NCI-H82 treated with DMSO at 0.1 percent for 48 hours (cell line): Measurements from ENCODE around the gene MTARC2.
"Not testable (repeated sequence)": the region's sequence is repeated elsewhere in the genome, so short reads cannot be mapped to it uniquely, and the experiment has no call there.

Experiments used
- DNase-seq: peaks from one replicate; lab custom pipeline; 2025; ENCODE audit not compliant: unreplicated experiment; lab: John Stamatoyannopoulos, UW

The MTARC2 gene

DNA sequence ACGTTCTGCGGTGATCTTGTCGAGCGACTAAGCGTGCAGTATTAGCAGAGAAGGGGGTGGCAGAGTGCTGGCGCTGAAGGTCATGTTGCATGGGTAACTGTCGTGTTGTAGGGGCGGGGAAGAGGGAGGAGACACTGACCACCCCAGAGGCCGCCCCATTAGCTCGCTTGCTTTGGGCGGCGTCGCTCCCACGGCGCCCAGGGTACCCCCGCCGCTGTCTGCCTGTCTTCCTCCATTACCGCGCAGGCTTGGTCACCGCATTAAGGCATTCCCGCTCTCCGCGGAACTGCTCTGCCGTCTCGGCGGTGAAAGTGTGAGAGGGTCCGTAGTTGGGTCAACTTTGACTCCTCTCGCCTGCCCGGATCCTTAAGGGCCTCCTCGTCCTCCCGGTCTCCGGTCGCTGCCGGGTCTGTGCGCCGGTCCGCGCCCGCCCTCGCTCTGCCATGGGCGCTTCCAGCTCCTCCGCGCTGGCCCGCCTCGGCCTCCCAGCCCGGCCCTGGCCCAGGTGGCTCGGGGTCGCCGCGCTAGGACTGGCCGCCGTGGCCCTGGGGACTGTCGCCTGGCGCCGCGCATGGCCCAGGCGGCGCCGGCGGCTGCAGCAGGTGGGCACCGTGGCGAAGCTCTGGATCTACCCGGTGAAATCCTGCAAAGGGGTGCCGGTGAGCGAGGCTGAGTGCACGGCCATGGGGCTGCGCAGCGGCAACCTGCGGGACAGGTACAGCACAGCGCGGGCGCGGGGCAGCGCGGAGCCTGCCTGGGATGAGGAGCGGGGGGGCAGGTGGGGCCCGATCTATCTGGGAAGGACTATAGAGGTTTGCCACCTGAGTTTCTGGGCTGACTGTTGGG lies at the start of gene MTARC2:
TSS of gene MTARC2 (plus strand) at position 234 of the 846 bp plus-strand sequence. CDS start at position 444, 210 bp downstream.
- DNase-seq: peak; percentile 14

DNA sequence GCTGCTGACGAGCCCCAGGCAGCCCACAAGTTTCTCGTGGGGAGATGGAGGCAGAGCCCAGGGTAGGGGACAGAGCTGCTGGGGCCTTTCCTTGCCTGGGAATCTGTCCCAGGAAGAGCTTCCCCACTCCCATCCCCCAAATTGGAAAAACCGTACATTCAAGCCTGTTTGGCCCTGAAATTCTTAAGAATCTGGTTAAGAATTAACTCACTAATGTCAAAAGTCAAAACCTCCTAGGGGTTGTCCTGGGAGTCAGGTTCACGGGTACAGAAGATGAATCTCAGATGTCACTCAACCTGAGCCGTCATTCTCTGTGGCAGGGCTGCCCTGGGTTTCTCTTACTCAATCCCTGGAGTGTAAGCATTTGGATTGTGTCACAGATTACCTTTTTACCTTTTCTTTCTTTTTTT lies 49.5 kb upstream of the MTARC2 start:
- DNase-seq: no peak

DNA sequence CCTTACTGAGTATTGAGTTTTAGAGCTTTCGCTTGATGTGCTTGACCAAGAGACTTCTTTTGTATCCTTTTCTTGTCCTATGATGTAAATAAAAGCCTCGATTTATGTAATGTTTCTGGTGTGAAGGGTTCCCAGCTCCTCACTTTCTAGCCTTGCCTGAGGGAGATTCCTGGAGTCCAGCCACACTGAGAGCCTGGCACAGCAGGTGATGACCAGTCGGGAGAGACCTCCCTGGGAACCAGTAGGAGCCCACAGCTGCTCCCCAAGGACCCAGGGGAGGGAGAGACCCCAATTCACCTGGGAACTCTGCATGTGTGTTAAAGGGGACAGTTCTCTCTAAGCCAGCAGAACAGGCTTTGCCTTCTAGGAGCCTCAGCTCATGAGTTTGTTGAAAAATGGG lies 49.1 kb upstream of the MTARC2 start:
- no peak for DNase-seq

DNA sequence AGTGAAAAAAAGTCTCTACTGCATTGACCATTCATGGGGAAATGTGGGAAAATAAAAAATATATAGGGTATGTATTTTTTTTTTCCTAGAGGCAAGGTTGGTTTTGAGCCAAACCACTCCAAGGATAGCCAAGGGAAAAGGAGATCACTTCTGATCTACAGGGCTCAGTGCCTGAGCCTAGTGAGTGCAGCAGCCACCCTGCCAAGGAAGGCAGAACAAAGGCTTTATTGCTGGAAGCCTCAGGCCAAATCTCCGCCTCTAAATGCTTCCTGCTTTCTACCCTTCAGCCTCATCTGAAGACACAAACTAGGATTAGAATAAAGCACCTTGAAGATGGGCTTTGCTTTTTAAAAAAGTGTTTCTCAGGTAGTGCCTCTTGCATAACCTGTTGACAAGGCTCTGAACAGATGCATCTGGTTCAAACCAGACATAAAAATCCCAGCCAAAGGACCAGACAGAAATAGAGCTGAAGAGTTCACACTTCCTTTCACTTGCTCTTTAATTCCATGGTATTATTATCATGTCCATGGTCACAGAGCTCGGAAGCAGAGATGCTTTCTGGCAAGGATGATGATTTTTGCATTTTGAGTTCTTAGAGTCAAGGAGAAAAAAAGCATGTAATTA lies 47.5 kb upstream of the MTARC2 start:
- DNase-seq: no peak

DNA sequence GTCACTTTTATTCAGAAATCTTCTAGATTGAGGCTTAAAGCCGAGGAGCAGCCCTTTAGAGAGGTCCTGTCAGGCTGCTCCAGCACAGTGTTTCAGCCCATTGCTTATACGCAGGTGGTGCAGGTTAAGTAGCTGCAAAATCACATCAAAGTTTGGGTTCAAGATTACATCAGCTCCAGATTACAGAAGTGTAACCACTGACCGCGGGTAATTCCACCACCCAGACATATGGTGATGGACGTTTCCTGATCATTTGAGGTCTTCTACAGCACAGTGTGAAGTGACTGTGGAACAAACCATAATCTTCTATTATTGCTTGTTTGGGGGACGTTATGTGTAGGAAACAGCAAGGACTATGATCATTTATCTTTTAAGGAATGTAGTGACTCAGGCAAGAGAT lies 46.1 kb upstream of the MTARC2 start:
- DNase-seq: no peak

DNA sequence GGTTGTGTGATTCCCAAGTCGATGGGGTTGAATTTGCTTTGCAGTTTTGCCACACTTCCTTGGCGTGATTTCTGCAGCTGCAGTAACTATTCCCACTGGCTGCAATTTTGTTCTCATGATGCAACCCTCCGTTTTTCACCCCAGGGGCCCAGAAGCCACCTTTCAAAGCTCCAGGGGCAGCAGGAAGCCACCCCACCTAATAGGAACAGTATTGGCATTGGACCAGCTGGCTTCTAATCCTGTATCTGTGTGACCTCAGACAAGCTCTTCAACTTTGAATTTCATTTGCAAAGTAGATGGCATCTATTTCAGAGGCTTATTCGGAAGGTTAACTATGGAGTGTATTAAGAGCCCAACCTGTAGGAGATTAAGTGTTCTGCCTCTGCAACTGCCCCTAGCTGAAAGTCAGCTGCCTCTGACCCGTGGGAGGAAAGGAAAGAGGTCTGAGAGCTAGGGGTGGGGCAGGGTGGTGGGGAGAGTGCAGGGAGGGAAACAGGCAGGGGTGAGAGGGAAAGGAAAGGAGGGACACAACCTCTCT lies 45.3 kb upstream of the MTARC2 start:
- peak; percentile 16 for DNase-seq

DNA sequence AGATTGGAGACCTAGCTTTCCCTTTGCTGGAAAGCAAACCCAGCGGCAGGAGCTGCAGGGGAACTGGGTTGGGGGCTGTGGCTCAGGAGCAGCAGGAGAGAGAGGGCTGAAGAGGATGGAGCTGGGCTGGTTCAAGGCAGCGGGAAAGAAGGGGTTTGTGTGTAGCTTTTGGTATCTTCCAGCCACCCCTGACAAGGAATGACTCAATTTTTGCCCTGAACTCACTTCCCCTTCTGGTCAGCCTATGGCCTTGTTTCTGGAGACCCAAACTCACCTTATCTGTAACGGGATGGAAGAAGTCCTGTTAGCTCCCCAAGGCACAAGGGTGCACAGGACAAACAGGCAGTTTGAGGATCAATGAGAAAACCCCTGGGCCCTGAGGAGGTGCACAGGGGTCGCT lies 44.8 kb upstream of the MTARC2 start:
- DNase-seq: no peak

DNA sequence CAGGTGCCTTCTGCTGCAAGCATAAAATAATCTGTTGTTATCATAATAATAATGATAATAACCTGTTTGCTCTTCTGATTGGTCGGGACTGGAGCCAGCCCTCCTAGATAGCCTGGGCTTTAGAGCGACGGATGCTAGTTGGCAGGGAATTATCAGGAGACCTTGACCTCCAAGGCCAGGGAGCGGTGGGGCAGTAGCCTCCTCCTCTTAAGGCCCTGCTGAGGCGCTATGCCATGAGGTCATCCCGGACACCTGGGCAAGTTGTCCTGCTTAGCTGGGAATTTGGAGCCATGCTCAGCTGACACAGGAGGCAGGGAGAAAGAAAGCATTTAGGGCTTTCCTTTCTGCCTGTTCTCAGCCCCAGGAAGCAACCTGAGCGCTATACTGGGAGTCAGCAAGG lies 42.3 kb upstream of the MTARC2 start:
- DNase-seq: no peak

DNA sequence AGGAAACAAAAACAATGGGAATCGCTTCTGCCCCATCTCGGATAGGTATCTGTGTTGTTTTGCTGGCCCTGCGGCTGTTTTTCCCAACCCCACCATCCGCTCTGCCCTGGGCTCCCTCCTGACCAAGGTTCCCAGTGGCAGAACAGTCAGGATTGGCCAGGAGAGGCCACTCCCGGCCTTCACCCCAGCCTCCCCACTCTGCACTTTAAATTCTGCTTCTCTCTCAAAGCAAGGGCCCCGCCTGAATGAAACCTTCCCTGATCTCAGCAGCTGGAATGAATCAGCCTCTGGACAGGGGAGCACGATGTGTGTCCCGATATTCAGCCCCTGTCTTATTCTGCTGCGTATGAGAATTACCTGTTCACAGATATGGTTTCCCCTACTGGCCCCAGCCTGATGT lies 41.6 kb upstream of the MTARC2 start:
- DNase-seq: no peak

DNA sequence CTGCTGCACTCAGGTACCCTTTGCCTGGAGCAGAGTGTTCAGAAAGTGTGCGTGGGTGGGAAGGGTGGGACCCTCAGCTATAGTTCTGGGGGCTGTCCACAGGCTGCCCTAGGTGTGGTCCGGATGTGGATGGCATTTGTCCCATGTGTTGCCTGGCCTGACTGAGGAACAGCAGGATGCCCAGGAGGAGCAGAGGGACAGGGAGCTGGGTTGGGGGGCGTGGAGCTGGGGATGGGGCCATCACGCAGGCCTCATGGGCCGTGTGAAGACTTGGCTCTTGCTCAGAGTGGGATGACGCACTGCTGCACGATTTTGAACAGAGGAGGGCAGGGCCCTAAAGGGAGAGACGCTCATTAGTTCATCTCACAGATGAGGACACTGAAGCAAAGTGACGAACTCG lies 41.0 kb upstream of the MTARC2 start:
- no peak for DNase-seq

DNA sequence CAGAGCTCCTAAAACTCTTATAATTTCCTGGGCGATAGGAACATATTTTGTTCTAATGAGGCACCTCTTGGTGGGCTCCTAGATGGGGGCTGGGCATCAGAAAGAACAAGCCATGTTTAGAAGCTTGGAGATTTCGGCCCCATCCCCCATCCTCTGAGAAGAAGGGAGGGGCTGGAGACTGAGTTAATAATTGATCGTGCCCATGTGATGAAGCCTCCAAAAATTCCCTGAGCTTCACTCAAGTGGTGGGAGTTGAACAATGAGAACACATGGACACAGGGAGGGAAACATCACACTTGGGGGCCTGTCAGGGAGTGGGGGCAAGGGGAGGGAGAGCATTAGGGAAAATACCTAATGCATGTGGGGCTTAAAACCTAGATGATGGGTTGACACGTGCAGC lies 39.9 kb upstream of the MTARC2 start:
- DNase-seq: no peak

DNA sequence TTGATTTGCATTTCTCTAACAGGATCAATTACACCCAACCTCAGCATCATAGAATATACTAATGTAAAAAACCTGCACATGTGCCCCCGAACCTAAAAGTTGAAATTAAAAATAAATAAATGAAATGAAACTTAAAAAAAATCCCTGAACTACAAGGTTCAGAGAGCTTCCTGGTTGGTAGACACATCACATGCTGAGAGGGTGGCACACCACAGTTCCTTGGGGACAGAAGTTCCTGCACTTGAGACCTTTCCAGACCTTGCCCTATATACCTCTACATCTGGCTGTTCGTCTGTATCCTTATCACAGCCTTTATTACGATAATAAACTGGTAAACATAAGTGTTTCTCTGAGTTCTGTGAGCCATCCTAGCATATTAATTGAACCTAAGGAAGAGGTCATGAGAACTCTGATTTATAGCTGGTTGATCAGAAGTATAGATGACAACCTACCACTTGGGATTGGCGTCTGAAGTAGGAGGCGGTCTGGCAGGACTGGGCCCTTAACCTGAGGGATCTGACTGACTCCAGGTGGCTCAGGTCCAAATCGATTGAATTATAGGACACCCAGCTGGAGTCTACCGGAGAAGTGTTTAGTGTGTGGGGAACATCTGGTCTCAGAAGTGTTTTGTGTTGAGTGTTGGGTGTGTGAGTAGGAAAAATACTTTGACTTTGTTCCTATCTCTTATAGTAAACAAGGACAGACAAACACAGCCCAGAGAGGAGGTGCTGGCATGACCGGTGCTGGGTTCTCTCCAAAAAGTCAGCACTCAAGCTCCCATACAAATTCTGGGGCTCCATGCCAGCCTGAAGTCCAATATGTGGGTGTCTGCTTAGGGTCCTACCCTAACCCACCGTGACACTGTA lies 39.0 kb upstream of the MTARC2 start:
- DNase-seq: no peak

DNA sequence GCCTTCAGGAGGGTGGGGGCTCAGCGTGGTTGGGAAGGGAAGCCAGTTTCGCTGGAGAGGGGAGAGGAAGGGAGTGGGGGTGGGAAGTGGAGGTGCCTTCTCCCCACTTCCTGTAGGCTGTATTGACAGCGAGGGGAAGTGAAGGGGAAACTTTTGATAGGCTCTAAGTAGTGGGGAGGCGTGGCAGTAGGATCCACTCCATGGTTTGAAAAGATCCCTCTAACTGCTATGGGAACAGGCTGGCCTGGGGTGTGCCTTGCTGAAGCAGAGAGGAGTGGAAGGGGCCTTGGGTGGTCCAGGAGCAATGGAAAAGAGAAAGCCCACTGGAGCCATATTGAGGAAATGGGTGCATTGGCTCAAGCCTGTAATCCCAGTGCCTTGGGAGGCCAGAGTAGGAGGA lies 37.8 kb upstream of the MTARC2 start:
- DNase-seq: no peak

DNA sequence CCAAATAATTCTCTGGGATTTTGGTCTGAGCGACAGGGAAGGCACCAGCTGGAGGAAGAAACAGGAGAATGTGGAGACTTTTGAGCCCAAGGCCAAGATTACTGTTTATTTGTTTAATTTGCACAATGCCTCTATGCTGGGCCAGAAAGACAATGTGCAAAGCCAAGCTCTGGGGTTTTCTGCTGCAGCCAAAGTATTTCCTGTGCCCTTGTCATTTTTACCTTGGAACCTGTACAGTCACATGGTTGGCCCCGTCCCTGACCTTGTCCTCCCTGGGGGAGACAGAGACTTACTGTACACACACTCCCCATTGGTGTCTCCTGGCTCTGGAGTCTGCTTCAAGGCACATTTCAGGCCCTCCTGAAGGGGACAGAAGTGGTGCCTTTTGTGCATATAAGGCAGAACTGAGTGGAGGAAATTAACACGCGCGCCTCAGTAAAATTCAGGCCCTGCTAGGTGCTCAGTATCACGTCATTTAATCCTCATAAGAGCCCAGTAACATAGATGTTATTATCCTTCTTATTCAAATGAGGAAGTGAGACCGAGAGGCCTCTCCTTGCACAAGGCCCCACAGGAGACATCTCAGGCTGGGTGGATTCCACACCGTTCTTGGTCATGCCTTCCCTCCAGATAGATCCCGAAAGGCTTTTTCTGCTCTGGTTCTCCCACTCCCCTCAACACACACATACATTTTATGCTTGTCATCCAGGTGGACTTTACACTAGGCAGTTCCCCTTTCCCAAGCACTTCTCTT lies 36.9 kb upstream of the MTARC2 start:
- no peak for DNase-seq

DNA sequence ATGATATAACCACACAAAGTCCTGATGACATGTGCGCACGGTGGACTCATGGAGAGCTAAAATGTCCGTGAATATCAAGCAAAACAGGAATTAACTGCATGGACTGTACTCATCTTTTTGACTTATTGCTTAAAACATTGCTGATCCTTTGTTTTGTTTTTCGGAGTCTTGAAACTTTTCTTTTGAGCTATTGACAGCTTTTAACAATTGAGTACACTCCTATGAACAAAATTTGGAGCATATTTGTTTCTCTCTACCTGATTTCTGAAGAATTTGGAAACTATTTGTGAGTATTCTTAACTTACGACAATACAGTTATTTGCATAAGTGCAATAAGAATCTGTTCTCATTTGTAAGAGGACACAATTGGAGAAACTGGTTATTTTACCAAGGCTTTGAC lies 32.1 kb upstream of the MTARC2 start:
- not testable (repeated sequence) for DNase-seq

DNA sequence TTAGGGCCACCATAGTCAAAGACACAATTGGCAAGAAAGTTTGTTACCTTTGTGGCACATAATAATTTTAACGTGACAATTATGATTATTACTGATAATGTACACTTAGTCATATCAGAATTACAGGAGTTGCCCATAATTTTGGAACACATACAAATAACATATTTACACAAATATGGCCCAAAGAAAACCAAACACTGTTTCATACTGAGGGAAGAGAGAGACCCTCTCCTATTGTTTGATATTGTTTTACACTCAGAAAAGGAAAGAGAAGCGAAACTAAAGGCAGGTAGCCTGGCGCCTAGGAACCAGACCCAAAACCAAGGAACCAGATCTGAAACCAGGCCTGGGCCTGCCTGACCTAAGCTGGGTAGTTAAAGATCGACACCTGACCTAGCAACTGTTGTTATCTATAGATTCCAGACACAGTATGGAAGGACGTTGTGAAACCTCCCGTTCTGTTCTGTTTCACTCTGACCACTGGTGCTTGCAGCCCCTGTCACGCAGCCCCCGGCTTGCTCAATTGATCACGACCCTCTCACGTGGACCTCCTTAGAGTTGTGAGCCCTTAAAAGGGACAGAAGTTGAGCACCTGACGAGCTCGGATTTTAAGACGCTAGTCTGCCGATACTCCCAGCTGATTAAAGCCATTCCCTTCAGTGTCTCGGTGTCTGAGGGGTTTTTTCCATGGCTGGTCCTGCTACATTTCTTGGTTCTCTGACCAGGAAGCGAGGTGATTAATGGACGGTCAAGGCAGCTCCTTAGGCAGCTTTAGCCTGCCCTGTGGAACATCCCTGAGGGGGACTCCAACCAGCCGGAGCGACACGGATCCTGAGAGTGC lies 30.1 kb upstream of the MTARC2 start:
- no peak for DNase-seq

DNA sequence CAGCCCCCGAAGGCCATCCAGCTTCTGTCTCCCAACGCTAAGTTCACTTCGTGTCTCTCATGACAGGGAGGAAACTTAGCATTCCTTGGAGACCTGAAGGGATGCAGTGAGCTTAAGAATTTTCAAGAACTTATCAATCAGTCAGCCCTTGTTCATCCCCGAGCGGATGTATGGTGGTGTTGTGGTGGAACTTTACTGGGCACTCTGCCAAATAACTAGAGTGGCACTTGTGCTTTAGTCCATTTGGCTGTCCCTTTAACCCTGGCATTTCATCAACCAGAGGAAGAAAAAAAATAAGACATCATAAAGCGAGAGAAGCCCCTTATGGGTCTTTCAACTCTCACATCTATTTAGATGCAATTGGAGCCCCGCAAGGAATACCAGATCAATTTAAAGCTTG lies 26.9 kb upstream of the MTARC2 start:
- DNase-seq: not testable (repeated sequence)

DNA sequence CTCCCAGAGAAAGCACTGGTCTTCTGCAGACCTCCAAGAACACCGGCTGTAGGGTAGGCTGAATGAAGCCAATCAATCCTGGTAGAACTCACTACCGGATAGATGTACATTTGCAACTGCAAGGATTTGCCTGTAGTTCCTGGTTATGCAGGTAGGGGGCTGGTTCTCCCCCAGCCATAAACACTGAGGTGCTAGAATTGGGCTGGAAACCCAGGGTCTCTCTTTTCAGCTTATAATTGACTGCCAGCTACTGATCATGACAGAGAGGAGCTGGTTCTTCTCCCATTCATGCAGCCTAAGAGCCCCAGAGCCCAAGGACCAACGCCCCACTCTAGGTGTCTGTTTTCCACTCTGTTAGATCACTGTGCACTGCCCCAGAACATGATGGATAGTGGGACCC lies 21.5 kb upstream of the MTARC2 start:
- no peak for DNase-seq

DNA sequence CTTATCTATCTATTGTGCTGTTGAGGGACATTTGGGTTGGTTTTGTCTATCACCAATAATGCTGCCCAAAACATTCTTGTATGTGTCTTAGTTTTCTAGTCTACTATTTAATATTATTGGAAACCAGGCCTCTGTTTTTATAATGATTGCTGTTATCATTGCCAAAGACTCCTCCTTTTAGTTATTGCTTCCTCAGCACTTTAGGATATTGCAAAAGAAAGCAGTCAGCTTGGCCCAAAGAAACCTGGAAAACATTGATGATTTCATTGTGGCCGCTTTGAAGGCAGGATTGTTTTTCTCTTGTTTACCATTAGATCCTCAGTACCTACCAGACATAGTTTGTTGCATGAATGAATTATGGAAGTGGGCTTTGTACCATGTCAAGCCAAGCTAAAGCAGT lies 20.6 kb upstream of the MTARC2 start:
- DNase-seq: no peak

DNA sequence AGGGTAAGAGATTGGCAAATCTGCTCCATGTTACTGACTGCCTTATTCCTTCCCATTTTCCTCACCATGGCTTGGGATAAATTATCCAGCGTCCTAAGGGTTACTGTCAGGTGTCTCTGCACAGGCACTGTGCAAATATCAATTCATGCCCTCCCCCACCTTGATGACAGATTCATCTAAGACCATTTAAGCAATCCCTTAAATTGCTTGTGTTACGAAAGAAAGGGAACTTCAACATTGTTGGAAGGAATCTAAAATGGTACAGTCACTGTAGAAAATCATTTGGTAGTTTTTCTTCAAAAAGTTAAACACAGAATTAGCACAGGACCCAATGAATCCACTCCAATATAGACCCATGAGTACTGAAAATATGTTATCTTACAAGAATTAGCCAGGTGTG lies 17.6 kb upstream of the MTARC2 start:
- DNase-seq: no peak
